A673 (cell line): ENCODE measurements around the gene CNTNAP3. TPM values are rescaled to one million over a fixed set of nuclear protein-coding genes. Genes with fewer than 3 reads are reported as not detected.
"Not testable (repeated sequence)": the region's sequence is repeated elsewhere in the genome, so short reads cannot be mapped to it uniquely, and the experiment has no call there.

Experiments used
- BruUV-seq: library from RNA; stranded (reverse); fragments of 400-500 nt; replicated peaks from 2 replicates; lab custom pipeline; 2021; lab: Mats Ljungman, UMichigan
- CTCF ChIA-PET: fragments of 300-600 bp; sonication (Branson Sonifier 250); formaldehyde crosslinking; loops from one replicate; lab custom pipeline; 2022; ENCODE audit warnings: antibody characterized with exemption; lab: Charles Lee
- POLR2A ChIA-PET: fragments of 300-600 bp; sonication (Branson Sonifier 250); formaldehyde crosslinking; loops from one replicate; lab custom pipeline; 2022; ENCODE audit warnings: antibody characterized with exemption; ENCODE audit not compliant: low non-redundant PET; lab: Charles Lee
- DNase-seq: peaks from one replicate; pipeline ENCODE4 v3.0.0-alpha.2; 2015; ENCODE audit warnings: low spot score
- H3K27ac ChIP-seq: fragments of 200-600 bp; sonication (generic); 2 replicates; pipeline ENCODE4 v1.5.1; 2016; ENCODE audit warnings: mixed run types, low read depth, mild to moderate bottlenecking, mixed read lengths, antibody characterized with exemption, low read length; ENCODE audit not compliant: poor library complexity, severe bottlenecking
- H3K27me3 ChIP-seq: fragments of 200-600 bp; sonication (generic); replicated peaks from 2 replicates; pipeline ENCODE4 v1.6.1; 2017; ENCODE audit warnings: mixed run types, low read depth, mild to moderate bottlenecking, mixed read lengths, antibody characterized with exemption, low read length; ENCODE audit not compliant: insufficient read depth, poor library complexity
- H3K36me3 ChIP-seq: fragments of 200-600 bp; sonication (generic); 2 replicates; pipeline ENCODE4 v1.6.1; 2016; ENCODE audit warnings: mixed run types, mild to moderate bottlenecking, mixed read lengths, antibody characterized with exemption, low read length; ENCODE audit not compliant: insufficient read depth, poor library complexity, severe bottlenecking
- H3K4me1 ChIP-seq: fragments of 200-600 bp; sonication (generic); 2 replicates; pipeline ENCODE4 v1.6.1; 2017; ENCODE audit warnings: mixed run types, mild to moderate bottlenecking, mixed read lengths, antibody characterized with exemption, low read length; ENCODE audit not compliant: insufficient read depth, poor library complexity, severe bottlenecking
- H3K4me3 ChIP-seq: fragments of 200-600 bp; sonication (generic); 2 replicates; pipeline ENCODE4 v1.5.1; 2016; ENCODE audit warnings: low read depth, mixed run types, mild to moderate bottlenecking, mixed read lengths, low read length; ENCODE audit not compliant: poor library complexity, severe bottlenecking
- H3K9me3 ChIP-seq: fragments of 200-600 bp; sonication (generic); 2 replicates; pipeline ENCODE4 v1.6.1; 2016; ENCODE audit warnings: mixed run types, low read depth, mild to moderate bottlenecking, mixed read lengths, antibody characterized with exemption, low read length; ENCODE audit not compliant: poor library complexity, severe bottlenecking
- intact Hi-C: fragments of 100-400 bp; cut with micrococcal nuclease; formaldehyde crosslinking; loops from one replicate; pipeline ENCODE4 v1.10.0; 2022; ENCODE audit not compliant: unreplicated experiment
- total RNA-seq: library from RNA; stranded (reverse); gene quantifications from 2 replicates; pipeline ENCODE4 v1.2.3, GENCODE V29; 2021

Gene CNTNAP3
- total RNA-seq, 1 experiment from 2014 or later, result not detected

GRCh38 chr9:39205842-39206241 lies 82.1 kb downstream of the CNTNAP3 start:
- H3K36me3 ChIP-seq, H3K27me3 ChIP-seq, H3K4me1 ChIP-seq, BruUV-seq, intact Hi-C loops, DNase-seq, CTCF ChIA-PET, H3K9me3 ChIP-seq, H3K27ac ChIP-seq, H3K4me3 ChIP-seq, POLR2A ChIA-PET: not testable (repeated sequence)

- BruUV-seq, POLR2A ChIA-PET, H3K27me3 ChIP-seq, H3K27ac ChIP-seq, CTCF ChIA-PET, H3K4me3 ChIP-seq, H3K4me1 ChIP-seq, H3K36me3 ChIP-seq, DNase-seq, intact Hi-C loops, H3K9me3 ChIP-seq: not testable (repeated sequence)
Observed at GRCh38 chr9:39200412-39200811, 87.6 kb downstream of the CNTNAP3 start.

GRCh38 chr9:39198000-39198709 lies 89.8 kb downstream of the CNTNAP3 start:
- CTCF ChIA-PET, H3K27me3 ChIP-seq, H3K4me3 ChIP-seq, H3K9me3 ChIP-seq, H3K36me3 ChIP-seq, intact Hi-C loops, H3K4me1 ChIP-seq, BruUV-seq, DNase-seq, POLR2A ChIA-PET, H3K27ac ChIP-seq: not testable (repeated sequence)

GRCh38 chr9:39171370-39171769 lies 116.6 kb downstream of the CNTNAP3 start:
- POLR2A ChIA-PET, BruUV-seq, CTCF ChIA-PET, H3K27ac ChIP-seq, DNase-seq, H3K4me1 ChIP-seq, intact Hi-C loops, H3K27me3 ChIP-seq, H3K4me3 ChIP-seq, H3K9me3 ChIP-seq, H3K36me3 ChIP-seq: not testable (repeated sequence)

GRCh38 chr9:39157714-39158113 lies 130.3 kb downstream of the CNTNAP3 start:
- BruUV-seq, POLR2A ChIA-PET, intact Hi-C loops, H3K4me3 ChIP-seq, H3K36me3 ChIP-seq, H3K9me3 ChIP-seq, DNase-seq, CTCF ChIA-PET, H3K27ac ChIP-seq, H3K27me3 ChIP-seq, H3K4me1 ChIP-seq: not testable (repeated sequence)

- CTCF ChIA-PET, H3K36me3 ChIP-seq, DNase-seq, H3K27me3 ChIP-seq, H3K4me3 ChIP-seq, BruUV-seq, intact Hi-C loops, POLR2A ChIA-PET, H3K27ac ChIP-seq, H3K4me1 ChIP-seq, H3K9me3 ChIP-seq: not testable (repeated sequence)
Observed at GRCh38 chr9:39132826-39133552, 155.0 kb downstream of the CNTNAP3 start.

- H3K4me3 ChIP-seq, BruUV-seq, H3K9me3 ChIP-seq, DNase-seq, CTCF ChIA-PET, H3K36me3 ChIP-seq, intact Hi-C loops, H3K27ac ChIP-seq, H3K4me1 ChIP-seq, H3K27me3 ChIP-seq, POLR2A ChIA-PET: not testable (repeated sequence)
Observed at GRCh38 chr9:39121401-39121800, 166.6 kb downstream of the CNTNAP3 start.
